Measurements from ENCODE around the gene CUTA. TPM values are rescaled to one million over a fixed set of nuclear protein-coding genes. Genes with fewer than 3 reads are reported as not detected.

CUTA gene
- polyA plus RNA-seq, 1 donor from 2014 or later: 343 TPM

GRCh38 chr6:33453393-33454008 lies 35.6 kb upstream of the CUTA start:
- peak overlapping the region; percentile 85 for H3K4me3 ChIP-seq (ENCODE audit: low read length)
- H3K36me3 ChIP-seq (ENCODE audit: insufficient read depth, low read length): no peaks in the 10 kb centered on the region
- no peaks in the 10 kb centered on the region for H4K20me1 ChIP-seq (ENCODE audit: insufficient read depth)
- peaks cover 20% of the 10 kb centered on the region for H3K79me2 ChIP-seq (replicated peaks; ENCODE audit: insufficient read depth, low read length)
- H3K27ac ChIP-seq (ENCODE audit: low read length): peak overlapping the region; percentile 40
- no peaks in the 10 kb centered on the region for H3F3A ChIP-seq (ENCODE audit: insufficient read depth, low read length, poor library complexity, severe bottlenecking)
- H3K27me3 ChIP-seq (ENCODE audit: insufficient read depth, low read depth, low read length): no peaks in the 10 kb centered on the region
- H3K9me2 ChIP-seq (ENCODE audit: insufficient read depth, low read length): no peaks in the 10 kb centered on the region
- peak overlapping the region; percentile 70 for H3K9ac ChIP-seq (ENCODE audit: low read length)
- no peak overlapping the region for H2AFZ ChIP-seq (ENCODE audit: low read depth, low read length)
- H3K4me2 ChIP-seq (ENCODE audit: low read length): peak overlapping the region; percentile 92
- H3K9me3 ChIP-seq (ENCODE audit: low read length): no peaks in the 10 kb centered on the region
- TF ChIP-seq EZH2 (IDR thresholded peaks at IDR 0.05; ENCODE audit: borderline replicate concordance, insufficient read depth, low read length, poor library complexity, severe bottlenecking) (no peak), TAF1 (IDR thresholded peaks at IDR 0.05; ENCODE audit: low read depth) (no peak), MXI1 (conservative IDR thresholded peaks at IDR 0.05; ENCODE audit: poor library complexity, severe bottlenecking) (no peak), SMC3 (conservative IDR thresholded peaks at IDR 0.05; ENCODE audit: poor library complexity) (no peak), RAD21 (conservative IDR thresholded peaks at IDR 0.05) (no peak)
- TF ChIP-seq, protein P1, sequence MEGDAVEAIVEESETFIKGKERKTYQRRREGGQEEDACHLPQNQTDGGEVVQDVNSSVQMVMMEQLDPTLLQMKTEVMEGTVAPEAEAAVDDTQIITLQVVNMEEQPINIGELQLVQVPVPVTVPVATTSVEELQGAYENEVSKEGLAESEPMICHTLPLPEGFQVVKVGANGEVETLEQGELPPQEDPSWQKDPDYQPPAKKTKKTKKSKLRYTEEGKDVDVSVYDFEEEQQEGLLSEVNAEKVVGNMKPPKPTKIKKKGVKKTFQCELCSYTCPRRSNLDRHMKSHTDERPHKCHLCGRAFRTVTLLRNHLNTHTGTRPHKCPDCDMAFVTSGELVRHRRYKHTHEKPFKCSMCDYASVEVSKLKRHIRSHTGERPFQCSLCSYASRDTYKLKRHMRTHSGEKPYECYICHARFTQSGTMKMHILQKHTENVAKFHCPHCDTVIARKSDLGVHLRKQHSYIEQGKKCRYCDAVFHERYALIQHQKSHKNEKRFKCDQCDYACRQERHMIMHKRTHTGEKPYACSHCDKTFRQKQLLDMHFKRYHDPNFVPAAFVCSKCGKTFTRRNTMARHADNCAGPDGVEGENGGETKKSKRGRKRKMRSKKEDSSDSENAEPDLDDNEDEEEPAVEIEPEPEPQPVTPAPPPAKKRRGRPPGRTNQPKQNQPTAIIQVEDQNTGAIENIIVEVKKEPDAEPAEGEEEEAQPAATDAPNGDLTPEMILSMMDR (IDR thresholded peaks at IDR 0.05; ENCODE audit: poor library complexity, severe bottlenecking): no peak

DNA sequence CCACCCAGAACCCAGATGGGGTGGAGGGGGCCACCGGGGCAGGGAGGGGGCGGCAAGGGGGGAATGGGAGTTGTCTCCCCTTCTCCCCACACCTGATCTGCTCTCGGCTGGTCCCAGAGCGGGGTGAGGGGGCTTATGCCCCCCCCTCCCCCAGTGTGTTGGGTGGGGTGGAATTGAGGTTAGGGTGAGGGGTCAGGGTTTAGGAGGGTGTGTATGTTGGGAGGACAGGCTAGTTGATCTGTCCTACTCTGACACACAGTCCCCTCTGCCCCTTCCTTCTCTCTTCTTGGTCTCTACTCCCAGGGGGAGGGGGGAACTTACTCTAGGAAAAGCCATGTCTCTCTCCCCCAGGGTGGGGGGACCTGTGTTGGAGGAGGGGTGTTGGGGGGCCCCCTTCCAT lies 34.6 kb upstream of the CUTA start:
- Histone ChIP-seq H3K79me2 (replicated peaks; ENCODE audit: insufficient read depth, low read length) (peaks cover 20% of the 10 kb centered on the region), H3K27me3 (ENCODE audit: insufficient read depth, low read depth, low read length) (no peaks in the 10 kb centered on the region), H3K36me3 (ENCODE audit: insufficient read depth, low read length) (no peaks in the 10 kb centered on the region), H3K9ac (ENCODE audit: low read length) (no peak overlapping the region), H3K9me3 (ENCODE audit: low read length) (no peaks in the 10 kb centered on the region), H3K4me2 (ENCODE audit: low read length) (no peak overlapping the region), H3F3A (ENCODE audit: insufficient read depth, low read length, poor library complexity, severe bottlenecking) (no peaks in the 10 kb centered on the region), H3K27ac (ENCODE audit: low read length) (no peak overlapping the region), H3K4me3 (ENCODE audit: low read length) (no peak overlapping the region), H2AFZ (ENCODE audit: low read depth, low read length) (no peak overlapping the region), H3K9me2 (ENCODE audit: insufficient read depth, low read length) (no peaks in the 10 kb centered on the region), H4K20me1 (ENCODE audit: insufficient read depth) (no peaks in the 10 kb centered on the region)
- TF ChIP-seq EP300 (conservative IDR thresholded peaks at IDR 0.05; ENCODE audit: poor library complexity, severe bottlenecking) (no peak), EZH2 (IDR thresholded peaks at IDR 0.05; ENCODE audit: borderline replicate concordance, insufficient read depth, low read length, poor library complexity, severe bottlenecking) (no peak), SMC3 (conservative IDR thresholded peaks at IDR 0.05; ENCODE audit: poor library complexity) (no peak), TAF1 (IDR thresholded peaks at IDR 0.05; ENCODE audit: low read depth) (no peak)
- TF ChIP-seq, protein P2, sequence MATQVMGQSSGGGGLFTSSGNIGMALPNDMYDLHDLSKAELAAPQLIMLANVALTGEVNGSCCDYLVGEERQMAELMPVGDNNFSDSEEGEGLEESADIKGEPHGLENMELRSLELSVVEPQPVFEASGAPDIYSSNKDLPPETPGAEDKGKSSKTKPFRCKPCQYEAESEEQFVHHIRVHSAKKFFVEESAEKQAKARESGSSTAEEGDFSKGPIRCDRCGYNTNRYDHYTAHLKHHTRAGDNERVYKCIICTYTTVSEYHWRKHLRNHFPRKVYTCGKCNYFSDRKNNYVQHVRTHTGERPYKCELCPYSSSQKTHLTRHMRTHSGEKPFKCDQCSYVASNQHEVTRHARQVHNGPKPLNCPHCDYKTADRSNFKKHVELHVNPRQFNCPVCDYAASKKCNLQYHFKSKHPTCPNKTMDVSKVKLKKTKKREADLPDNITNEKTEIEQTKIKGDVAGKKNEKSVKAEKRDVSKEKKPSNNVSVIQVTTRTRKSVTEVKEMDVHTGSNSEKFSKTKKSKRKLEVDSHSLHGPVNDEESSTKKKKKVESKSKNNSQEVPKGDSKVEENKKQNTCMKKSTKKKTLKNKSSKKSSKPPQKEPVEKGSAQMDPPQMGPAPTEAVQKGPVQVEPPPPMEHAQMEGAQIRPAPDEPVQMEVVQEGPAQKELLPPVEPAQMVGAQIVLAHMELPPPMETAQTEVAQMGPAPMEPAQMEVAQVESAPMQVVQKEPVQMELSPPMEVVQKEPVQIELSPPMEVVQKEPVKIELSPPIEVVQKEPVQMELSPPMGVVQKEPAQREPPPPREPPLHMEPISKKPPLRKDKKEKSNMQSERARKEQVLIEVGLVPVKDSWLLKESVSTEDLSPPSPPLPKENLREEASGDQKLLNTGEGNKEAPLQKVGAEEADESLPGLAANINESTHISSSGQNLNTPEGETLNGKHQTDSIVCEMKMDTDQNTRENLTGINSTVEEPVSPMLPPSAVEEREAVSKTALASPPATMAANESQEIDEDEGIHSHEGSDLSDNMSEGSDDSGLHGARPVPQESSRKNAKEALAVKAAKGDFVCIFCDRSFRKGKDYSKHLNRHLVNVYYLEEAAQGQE (IDR thresholded peaks at IDR 0.05; ENCODE audit: borderline replicate concordance): no peak
